ENCODE data around the gene SIMC1.

The SIMC1 gene

DNA sequence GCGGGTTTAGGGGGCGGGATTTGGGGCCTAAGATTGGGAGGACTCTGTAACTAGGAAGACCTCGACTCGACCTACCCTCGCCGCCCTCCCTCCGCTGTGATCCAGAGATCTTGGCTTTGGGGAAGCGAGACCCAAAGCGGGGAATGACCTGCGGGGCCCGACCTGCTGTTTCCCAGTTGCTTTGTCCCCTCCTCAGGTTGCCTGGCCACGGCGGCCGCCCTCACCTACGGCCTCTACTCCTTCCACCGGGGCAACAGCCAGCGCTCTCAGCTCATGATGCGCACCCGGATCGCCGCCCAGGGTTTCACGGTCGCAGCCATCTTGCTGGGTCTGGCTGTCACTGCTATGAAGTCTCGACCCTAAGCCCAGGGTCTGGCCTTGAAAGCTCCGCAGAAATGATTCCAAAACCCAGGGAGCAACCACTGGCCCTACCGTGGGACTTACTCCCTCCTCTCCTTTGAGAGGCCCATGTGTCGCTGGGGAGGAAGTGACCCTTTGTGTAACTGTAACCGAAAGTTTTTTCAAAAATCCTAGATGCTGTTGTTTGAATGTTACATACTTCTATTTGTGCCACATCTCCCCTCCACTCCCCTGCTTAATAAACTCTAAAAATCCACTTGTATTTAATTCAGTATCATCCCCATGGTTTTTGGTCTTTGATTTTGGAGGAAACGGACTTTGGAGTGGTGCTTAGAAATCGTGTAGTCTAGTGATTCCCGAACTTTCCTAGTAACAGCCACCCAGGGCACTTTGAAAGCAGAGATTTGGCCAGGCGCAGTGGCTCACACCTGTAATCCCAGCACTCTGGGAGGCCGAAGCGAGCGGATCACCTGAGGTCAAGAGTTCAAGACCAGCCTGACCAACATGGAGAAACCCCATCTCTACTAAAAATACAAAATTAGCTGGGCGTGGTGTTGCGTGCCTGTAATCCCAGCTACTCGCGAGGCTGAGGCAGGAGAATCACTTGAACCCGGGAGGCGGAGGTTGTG, 151.2 kb downstream of the SIMC1 start:
- no peak for DNase-seq

DNA sequence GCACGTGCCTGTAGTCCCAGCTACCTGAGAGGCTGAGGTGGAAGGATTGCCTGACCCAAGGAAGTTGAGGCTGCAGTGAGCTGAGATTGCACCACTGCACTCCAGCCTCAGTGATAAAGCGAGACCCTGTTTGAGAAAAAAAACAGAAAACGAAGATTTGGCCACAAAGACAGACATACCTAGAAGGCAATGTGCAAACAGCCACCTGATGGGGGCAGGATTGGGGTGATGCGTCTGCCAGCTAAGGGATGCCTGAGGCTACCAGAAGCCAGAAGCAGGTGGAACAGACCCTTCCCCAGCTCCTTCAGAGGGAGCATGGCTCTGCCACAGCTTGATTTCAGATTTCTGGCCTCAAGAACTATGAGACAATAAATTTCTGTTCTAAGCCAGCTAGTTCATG, 153.3 kb downstream of the SIMC1 start:
- DNase-seq, result no peak

DNA sequence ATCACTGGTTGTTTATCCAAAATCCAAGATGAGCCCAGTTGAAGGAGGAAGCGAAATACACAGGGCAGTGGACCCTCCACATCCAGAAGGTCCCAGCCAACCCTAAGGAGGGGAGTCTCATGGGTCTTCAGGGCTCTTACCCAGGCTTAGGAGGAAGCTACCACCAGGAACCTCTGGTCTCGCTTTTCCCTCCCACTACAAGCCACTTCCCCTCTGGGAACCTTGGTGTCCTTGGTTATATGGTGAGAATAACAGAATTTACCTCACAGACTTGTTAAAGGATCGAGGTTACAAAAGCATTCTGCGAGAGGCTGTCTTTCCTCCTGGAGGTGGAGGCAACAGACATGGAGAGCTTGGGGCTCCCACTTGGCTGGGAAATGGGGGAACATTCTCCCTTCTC, 153.8 kb downstream of the SIMC1 start:
- DNase-seq, result no peak

DNA sequence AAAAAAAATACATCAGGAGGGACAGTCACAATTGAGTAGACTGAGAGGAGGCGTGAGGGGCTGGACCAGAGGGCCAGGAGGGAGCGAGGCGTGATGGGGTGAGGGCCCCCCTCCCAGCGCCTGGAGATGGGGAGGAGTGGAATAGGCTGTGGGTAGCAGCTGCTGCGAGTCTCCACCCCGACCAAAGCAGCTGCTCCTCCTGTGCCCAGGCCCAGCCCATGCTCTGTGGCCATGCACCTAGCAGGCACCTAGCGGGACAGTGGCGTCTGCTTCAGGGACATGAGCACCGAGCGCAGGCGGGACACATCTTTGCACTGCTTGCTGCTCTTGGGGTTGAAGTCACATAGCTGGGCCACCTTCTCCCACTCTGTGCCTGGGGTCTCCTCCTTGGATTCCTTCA, 154.3 kb downstream of the SIMC1 start:
- DNase-seq, result no peak

DNA sequence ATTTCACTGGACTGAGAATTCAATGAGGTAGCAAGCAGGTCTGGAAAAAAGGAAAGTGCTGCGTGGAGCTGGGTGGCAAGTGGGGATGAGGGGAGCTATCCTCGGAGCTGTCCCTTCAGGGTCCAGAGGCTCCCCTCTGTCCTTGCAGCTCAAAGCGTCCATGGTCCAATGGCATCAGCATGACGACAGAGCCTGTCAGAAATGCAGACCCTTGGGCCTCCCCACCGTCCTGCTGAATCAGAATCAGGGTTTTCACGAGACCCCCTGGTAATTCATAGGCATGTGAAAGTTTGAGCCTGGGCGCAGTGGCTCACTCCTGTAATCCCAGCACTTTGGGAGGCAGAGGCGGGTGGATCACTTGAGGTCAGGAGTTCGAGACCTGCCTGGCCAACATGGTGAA, 155.9 kb downstream of the SIMC1 start:
- DNase-seq, result no peak

DNA sequence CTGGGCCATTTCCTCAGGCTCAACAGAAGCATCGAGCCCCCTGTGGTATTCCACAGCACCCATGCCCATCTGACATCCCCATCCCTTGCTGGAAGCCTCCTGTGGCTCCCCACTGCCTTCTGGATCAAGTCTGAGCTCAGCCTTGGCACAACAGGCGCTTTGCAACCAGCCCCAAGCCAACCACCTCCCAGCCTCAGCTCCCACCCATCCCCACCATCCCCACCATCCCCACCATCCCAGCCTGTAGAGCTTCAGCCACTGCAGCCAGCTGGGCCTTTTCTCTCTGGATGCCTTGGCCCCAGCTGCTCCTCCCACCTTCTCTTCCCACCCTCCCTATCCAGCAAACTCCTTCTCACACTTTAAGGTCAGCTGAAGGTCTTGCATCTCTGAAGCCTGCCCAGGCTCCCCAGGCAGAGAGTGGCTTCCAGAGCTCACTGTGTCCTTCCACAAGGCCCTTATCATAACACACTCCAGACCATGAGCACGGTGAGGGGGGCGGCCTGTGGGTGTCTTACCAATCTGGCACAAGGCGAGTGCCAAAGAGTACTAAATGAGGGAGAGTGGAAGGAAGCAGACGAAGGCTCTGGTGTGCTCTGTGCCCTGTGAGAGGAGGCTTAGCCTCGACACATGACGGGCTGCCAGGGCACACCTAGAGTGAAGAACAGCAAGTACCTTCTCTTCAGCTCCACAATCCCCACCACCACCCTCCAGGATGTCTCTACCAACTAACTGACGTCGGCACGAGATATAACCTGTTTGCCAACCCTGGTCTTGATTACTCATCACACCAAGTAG, 156.9 kb downstream of the SIMC1 start:
- DNase-seq, result no peak

Measured in stimulated activated CD4-positive, alpha-beta T cell treated with anti-CD3 and anti-CD28 coated beads, Interleukin-1b, Interleukin-23, amount 100 ng/mL, for 48 hours (primary cell).